SK-N-SH (cell line): ENCODE measurements around the gene CDV3.

Source experiments
- CTCF ChIP-seq: fragments of 200-600 bp; sonication (generic); IDR thresholded peaks from 2 replicates; pipeline ENCODE4 v1.6.1; 2017; ENCODE audit warnings: antibody characterized with exemption, mild to moderate bottlenecking, moderate library complexity
- FOXJ3 ChIP-seq: sonication (generic); formaldehyde crosslinking; IDR thresholded peaks from 2 replicates; pipeline ENCODE4 v1.5.1; 2020; ENCODE audit warnings: mild to moderate bottlenecking, missing genetic modification reagents
- GATA2 ChIP-seq: sonication (generic); formaldehyde crosslinking; IDR thresholded peaks from 2 replicates; pipeline ENCODE4 v1.5.0; 2020; ENCODE audit warnings: mild to moderate bottlenecking, missing genetic modification reagents
- POLR2AphosphoS5 ChIP-seq: IDR thresholded peaks from 2 replicates; pipeline ENCODE4 v1.6.1; 2012; ENCODE audit warnings: low read depth, low read length
- RFX5 ChIP-seq: IDR thresholded peaks from 2 replicates; pipeline ENCODE4 v1.6.1; 2012; ENCODE audit warnings: mild to moderate bottlenecking, improper control_type of control experiment, low read length
- SMC3 ChIP-seq: IDR thresholded peaks from 2 replicates; pipeline ENCODE4 v1.6.1; 2012; ENCODE audit warnings: low read depth, low read length, improper control_type of control experiment
- TEAD4 ChIP-seq: IDR thresholded peaks from 2 replicates; pipeline ENCODE4 v1.4.0; 2012; ENCODE audit warnings: mild to moderate bottlenecking, borderline replicate concordance; ENCODE audit not compliant: insufficient read depth

- TF ChIP-seq GATA2 (no peak), CTCF (no peak), POLR2AphosphoS5 (no peak), SMC3 (no peak), RFX5 (no peak), FOXJ3 (no peak), TEAD4 (no peak)
These were observed 36.5 kb downstream of the CDV3 start for GRCh38 chr3:133610031-133610430.
